K562 (cell line): ENCODE results near the gene CPNE9. TPM values are rescaled to one million over a fixed set of nuclear protein-coding genes. Genes with fewer than 3 reads are reported as not detected.

ENCODE experiments used
- CREB3 ChIP-seq: fragments of 450-650 bp; conservative IDR thresholded peaks from 2 replicates; pipeline ENCODE4 v1.6.1; 2016; ENCODE audit warnings: missing genetic modification characterization, low read depth, mild to moderate bottlenecking, missing compliant biosample characterization, moderate library complexity
- GABPB1 ChIP-seq: sonication (generic); formaldehyde crosslinking; IDR thresholded peaks from 2 replicates; pipeline ENCODE4 v1.8.0; 2022; ENCODE audit warnings: mild to moderate bottlenecking, missing genetic modification reagents
- GTF2E2 ChIP-seq: fragments of 200-800 bp; sonication (Bioruptor generic); IDR thresholded peaks from 2 replicates; pipeline ENCODE4 v1.6.1; 2016; ENCODE audit warnings: missing genetic modification characterization, missing compliant biosample characterization
- JUNB ChIP-seq: fragments of 450-650 bp; formaldehyde crosslinking; conservative IDR thresholded peaks from 2 replicates; pipeline ENCODE4 v1.4.0; 2020; ENCODE audit warnings: mild to moderate bottlenecking
- KDM1A ChIP-seq, 2 experiments: fragments of 450-650 bp; IDR thresholded peaks; 2 replicates each; pipeline ENCODE4 v1.6.1; 2016; ENCODE audit warnings: mild to moderate bottlenecking in 2 of 2
- NUFIP1 ChIP-seq: fragments of 450-650 bp; IDR thresholded peaks from 2 replicates; pipeline ENCODE4 v1.6.1; 2018; ENCODE audit not compliant: partially characterized antibody
- RB1 ChIP-seq: fragments of 450-650 bp; IDR thresholded peaks from 2 replicates; pipeline ENCODE4 v1.6.1; 2017; ENCODE audit warnings: low read depth, mild to moderate bottlenecking
- RFX1 ChIP-seq: fragments of 450-650 bp; IDR thresholded peaks from 2 replicates; pipeline ENCODE4 v1.6.1; 2016; ENCODE audit warnings: mild to moderate bottlenecking, moderate library complexity
- RUNX1 ChIP-seq: sonication (generic); IDR thresholded peaks from 2 replicates; pipeline ENCODE4 v1.6.1; 2016; ENCODE audit warnings: antibody characterized with exemption, low read depth
- SIN3B ChIP-seq: fragments of 450-650 bp; IDR thresholded peaks from 2 replicates; pipeline ENCODE4 v1.6.1; 2017; ENCODE audit warnings: low read depth, mild to moderate bottlenecking, moderate library complexity
- SOX6 ChIP-seq: fragments of 450-650 bp; IDR thresholded peaks from 2 replicates; pipeline ENCODE4 v1.6.1; 2014; ENCODE audit warnings: mild to moderate bottlenecking
- SRSF9 ChIP-seq: fragments of 200-400 bp; formaldehyde crosslinking; IDR thresholded peaks from 2 replicates; pipeline ENCODE4 v1.6.1; 2017; ENCODE audit warnings: low read depth, low read length, borderline replicate concordance
- YY1 ChIP-seq, 3 experiments: IDR thresholded peaks; 2 replicates each; pipeline ENCODE4 v1.6.1; 2011; ENCODE audit warnings: low read length in 2 of 3, mild to moderate bottlenecking in 2 of 3, moderate library complexity in 2 of 3, borderline replicate concordance in 1 of 3, control low read depth in 1 of 3, low read depth in 1 of 3; ENCODE audit not compliant: insufficient read depth in 3 of 3, insufficient replicate concordance in 2 of 3, control insufficient read depth in 1 of 3, insufficient read length in 1 of 3; ENCODE audit errors: extremely low read depth in 1 of 3
- ZBTB17 ChIP-seq: fragments of 450-650 bp; formaldehyde crosslinking; IDR thresholded peaks from 2 replicates; pipeline ENCODE4 v1.4.0; 2020; ENCODE audit warnings: mild to moderate bottlenecking
- ZC3H8 ChIP-seq: fragments of 450-650 bp; IDR thresholded peaks from 2 replicates; pipeline ENCODE4 v1.6.1; 2017
- ZNF146 ChIP-seq: IDR thresholded peaks from one replicate; pipeline ENCODE4 v1.6.1; 2018; ENCODE audit warnings: missing compliant biosample characterization; ENCODE audit not compliant: unreplicated experiment
- ZNF398 ChIP-seq: fragments of 250-450 bp; sonication (Bioruptor Pico); IDR thresholded peaks from 2 replicates; pipeline ENCODE4 v1.8.0; 2021; ENCODE audit warnings: moderate library complexity, mild to moderate bottlenecking, inconsistent platforms
- ZNF583 ChIP-seq: fragments of 250-450 bp; sonication (Bioruptor Pico); IDR thresholded peaks from 2 replicates; pipeline ENCODE4 v1.4.0; 2020
- ZNF668 ChIP-seq: fragments of 250-450 bp; sonication (Bioruptor Pico); IDR thresholded peaks from 2 replicates; pipeline ENCODE4 v1.8.0; 2022; ENCODE audit warnings: mild to moderate bottlenecking, inconsistent platforms
- ZNF75A ChIP-seq: fragments of 450-650 bp; formaldehyde crosslinking; IDR thresholded peaks from 2 replicates; pipeline ENCODE4 v1.4.0; 2020; ENCODE audit warnings: mild to moderate bottlenecking
- polyA plus RNA-seq, 8 experiments: library from polyadenylated mRNA; depleted of rRNA in 4 of 8; stranded (reverse) in 5 of 8; unstranded in 3 of 8; fragments of >200 nt; fragmentation: Nextera tagmentation in 2 of 8; fragmentation: Illumina TruSeq in 1 of 8; extraction: Ambion mirVana in 2 of 8; extraction: Trizol in 1 of 8; gene quantifications; 2 replicates each; pipeline versions ENCODE4 v1.2.1 to v1.2.3, GENCODE V29; 2011 to 2014; ENCODE audit warnings: inconsistent platforms in 1 of 8, missing spikeins in 1 of 8
- total RNA-seq, 7 experiments: library from RNA; depleted of rRNA in 6 of 7; stranded (reverse); fragments of >200 nt in 6 of 7; fragmentation: Illumina TruSeq in 2 of 7; extraction: Trizol in 2 of 7; gene quantifications; 2 replicates each; pipeline versions ENCODE4 v1.2.1 to v1.2.3, GENCODE V29; 2011 to 2021; ENCODE audit warnings: low replicate concordance in 1 of 7

Gene CPNE9
- total and polyA plus RNA-seq, 9 of the 15 experiments (the other 6 are each of a cell fraction or from before 2014, with no cell fraction given) = 0.22 to 0.56 (median 0.29) TPM; not detected in 3

- TF ChIP-seq YY1 (IDR thresholded peaks at IDR 0.05; ENCODE audit: borderline replicate concordance in 1 of 3, control insufficient read depth in 1 of 3, extremely low read depth in 1 of 3, insufficient read depth in 3 of 3, insufficient read length in 1 of 3, insufficient replicate concordance in 2 of 3, low read depth in 1 of 3, low read length in 2 of 3) (peak in 2 of 3 experiments; percentile 28 to 67), ZC3H8 (no peak), GTF2E2 (no peak; the same call in 1 of the 2 replicates), CREB3 (tag) (0 out of 2 replicates have a peak, but pooled peaks have one; percentile 69), JUNB (CRISPR knock-in tag) (no peak), ZNF75A (0 out of 2 replicates have a peak, but pooled peaks have one; percentile 49), RUNX1 (peak; percentile 51; the same call in 1 of the 2 replicates), ZBTB17 (CRISPR knock-in tag) (peak; percentile 76; the same call in 1 of the 2 replicates), RB1 (peak; percentile 97), RFX1 (no peak), NUFIP1 (no peak), ZNF146 (CRISPR knock-in tag) (no peak), SOX6 (peak; percentile 97), ZNF583 (peak; percentile 85), SIN3B (peak; percentile 96), ZNF398 (CRISPR knock-in tag) (no peak), KDM1A (IDR thresholded peaks at IDR 0.05) (0 out of 4 replicates have a peak, but pooled peaks of 1 of the 2 experiments have one; percentile 19), SRSF9 (no peak), GABPB1 (peak; percentile 85), ZNF668 (CRISPR knock-in tag) (no peak)
Observed at GRCh38 chr3:9731206-9732079, 27.8 kb downstream of the CPNE9 start, which contains the start of gene BRPF1 (continued).
